Measurements from ENCODE around the gene SHROOM3.

Gene SHROOM3

DNA sequence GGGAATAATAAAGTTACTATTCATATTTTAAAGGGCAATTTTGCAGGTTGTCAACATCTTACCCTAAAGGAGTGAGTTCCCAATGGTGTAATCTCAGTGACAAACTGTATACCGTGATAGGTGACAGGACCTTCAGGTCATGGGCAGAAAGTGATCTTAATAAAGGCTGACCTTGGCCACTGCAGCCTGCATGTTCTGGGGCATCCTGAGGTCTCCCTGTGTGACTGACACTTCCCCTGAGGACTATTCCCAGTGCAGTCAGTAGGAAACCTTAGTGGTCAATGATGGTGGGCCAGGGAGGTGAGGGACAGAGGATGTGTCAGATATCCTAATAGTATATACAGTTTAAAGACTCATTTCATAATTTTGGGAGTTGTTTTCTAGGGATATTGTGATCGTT lies 137.2 kb downstream of the SHROOM3 start:
- no peak for DNase-seq

DNA sequence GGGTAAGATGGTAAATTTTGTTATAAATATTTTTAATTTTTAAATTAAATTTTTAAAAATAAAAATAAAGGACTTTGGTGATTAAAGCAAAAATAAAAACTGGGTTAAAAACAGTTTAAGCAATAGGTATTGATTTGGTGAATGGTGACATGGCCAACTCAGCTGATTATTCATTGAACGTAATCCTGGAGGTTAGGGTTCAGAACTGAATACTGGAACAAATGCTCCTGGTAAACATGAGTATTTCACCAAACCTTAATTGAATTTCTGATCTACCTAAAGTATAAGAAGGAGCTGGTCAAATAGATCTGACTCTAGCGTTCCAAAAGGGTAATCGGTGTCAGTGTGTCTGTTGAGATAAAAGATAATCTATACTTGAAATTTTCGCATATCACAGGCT lies 141.8 kb downstream of the SHROOM3 start:
- DNase-seq: no peak

DNA sequence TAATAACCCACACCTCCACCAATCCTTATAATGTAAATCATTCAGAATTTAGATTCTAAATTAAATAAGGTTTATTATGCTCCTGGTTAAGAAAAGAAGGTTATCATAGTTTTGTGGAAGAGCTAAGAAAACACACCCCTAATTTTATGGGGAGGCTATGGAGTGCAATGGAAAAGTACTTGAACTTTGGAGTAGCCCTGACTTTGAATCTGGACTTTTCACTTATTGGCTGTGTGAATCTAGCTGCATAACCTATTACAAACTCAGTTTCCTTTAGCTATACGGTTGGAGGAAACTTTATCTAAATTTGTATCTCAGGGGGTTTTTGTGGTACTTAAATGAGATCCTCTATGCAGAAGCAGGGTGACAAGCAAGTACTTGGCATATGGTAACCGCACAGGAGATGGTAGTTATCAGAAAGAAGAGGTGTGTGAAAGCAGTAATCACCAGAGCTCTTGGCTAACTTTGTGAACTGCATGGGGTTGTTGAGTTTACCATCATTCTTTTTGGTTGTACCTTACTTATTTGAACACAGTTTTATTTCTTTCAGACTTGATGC lies 143.1 kb downstream of the SHROOM3 start:
- no peak for DNase-seq

DNA sequence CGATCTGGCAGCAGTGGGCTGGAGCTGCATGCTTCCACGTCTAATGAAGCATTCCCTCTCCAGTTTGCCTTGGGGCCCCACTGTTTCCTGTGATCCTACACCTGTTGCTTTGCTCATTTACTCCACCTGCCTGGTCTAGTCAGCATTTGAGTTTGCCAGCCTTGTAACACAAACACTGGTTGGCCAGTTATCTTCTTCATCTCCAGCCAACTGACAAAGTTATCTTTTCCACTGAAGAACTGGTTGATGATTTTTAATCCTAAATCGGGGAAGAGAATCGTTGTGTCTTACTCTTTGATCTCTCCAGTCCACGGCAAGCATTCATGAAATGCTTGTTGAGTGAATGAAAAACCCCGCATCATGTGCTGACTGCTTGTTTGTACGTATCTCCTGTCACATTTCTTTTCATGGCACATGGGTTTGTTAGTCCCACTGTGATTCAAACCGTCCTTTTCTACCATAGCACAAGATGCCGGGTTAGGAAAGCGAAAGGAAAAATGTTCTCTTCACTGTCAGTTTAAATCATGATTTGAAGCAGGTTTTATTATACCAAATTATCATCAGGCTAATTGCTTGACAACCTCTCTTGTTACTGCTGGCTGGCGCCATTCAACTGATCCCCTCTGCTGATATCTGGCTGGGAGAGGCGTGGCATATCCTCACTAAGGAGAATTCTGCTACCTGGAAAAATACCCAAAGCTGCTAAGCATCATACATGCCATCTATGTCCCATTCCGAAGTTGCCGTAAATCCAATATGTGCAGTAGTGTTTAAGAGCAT lies 144.8 kb downstream of the SHROOM3 start:
- no peak for DNase-seq

DNA sequence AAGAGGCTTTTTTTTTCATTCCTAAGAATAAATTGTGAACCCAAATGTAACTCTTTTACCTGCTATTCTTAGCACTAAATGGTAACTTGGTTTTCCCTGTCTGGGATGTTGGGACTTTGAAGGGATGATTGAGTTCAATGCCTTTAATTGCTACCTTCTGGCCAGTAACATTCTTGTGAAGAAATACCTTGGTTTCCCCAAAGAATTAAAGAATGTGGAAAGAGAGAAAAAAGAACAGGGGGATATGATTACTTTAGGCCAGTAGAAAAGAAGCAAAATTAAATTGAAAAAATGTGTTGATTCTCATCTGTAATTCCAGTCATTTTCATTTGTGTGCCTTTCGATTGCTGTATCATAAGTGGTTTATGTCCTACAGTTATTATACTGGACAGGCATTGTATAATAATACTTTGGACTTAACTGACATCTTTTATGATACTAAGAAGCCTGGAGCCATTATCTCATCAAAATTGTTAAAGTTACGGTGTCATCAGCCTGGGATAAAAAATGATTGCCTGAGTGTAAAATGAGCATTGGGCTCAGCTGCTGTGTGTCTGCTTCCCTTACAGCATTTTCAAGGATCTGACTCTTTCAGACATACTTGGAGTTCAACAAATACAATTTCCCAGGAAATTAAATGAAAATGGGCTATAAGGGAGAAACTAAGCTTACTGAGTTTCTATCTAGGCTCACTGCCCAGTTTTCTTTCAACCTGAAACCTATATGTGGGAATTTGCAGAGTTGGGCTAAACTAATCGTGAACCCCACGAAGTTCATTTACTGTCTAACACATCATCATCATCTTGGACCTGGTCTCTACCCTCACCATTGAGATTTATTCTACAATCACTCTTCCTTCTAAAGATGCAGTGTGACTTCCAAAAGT lies 146.3 kb downstream of the SHROOM3 start:
- no peak for DNase-seq

DNA sequence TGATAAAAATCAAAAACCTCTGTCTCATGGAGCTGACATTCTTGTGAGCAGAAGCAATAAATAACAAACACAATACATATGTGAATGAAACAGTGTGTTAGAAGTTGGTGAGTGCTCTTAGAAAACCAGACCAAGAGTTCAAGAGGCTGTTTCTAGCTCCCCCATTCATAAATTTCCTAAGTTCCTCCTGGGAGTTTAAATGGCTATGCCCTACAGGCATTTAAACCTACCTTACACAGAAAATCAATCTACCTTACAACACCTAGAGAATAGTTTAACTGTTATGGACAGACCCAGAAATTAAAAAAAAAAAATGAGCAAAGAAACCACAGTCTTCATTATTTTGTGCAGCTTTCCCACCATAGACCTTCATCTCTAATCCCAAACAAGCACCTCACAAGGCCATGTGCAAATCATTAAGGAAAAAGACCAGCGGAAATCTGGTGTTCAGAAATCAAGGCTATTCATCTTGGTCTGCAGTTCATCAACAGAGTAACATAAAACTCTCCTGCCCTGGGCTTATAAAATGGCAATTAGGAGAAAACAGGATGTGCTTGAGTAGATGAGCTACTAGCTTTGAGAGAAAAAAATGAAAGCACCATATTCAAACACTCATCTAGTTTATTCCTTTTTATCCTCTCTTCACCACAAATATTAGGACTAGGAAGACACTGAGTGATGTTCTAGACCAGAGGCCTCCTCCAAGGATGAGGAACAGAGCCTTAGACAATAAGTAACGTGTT lies 147.2 kb downstream of the SHROOM3 start:
- no peak for DNase-seq

DNA sequence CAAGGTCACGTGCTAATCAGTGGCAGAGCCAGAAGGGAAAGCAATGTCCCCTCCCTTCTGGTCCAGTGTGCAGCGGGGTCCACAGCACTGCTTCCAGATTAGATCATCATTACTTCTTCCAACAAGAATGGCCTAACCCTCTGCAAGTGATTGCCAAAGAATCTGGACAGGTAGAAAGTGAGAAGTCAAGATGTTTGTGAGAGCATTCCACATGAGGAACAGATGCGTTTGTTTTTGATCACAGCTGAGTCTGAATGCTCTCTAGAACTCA lies 147.7 kb downstream of the SHROOM3 start:
- no peak for DNase-seq

DNA sequence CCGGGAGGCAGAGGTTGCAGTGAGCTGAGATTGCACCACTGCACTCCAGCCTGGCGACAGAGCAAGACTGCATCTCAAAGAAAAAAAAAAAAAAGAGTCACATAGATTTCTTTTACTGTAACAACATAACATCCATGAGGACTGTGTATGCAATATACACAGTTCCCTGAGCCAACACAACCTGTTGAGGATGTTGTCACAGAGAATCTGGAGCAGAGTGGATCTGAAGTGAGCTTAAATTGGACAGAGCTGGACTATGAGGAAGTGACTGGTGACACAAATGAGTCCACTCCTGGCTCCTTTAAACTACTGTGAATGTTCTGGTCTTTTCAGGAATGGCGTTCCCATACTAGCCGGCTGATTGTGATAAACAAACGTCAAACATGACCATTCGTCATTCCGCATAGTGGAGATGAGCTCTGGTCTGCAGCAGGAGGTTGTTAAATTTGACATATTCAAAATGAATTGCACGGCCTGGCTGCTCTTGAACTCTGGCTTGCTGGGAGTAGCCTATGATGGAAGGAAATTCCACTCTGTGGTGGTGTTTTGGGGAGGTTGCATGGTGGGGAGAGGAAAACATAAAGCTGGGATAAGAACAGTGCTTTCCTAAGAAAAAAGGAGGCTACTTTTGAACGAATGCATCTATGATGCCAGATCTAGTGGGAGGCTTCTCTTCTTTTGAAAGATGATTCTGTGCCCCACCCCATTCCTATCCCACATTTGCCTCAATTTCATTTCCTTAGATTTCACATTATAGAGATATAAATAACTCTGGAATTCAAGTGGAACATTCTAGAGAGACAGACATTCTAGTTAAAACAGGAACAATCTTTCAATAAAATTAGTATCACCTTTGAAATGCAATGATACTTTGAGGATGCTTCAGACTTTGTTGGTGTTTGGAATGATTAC lies 149.5 kb downstream of the SHROOM3 start:
- no peak for DNase-seq

DNA sequence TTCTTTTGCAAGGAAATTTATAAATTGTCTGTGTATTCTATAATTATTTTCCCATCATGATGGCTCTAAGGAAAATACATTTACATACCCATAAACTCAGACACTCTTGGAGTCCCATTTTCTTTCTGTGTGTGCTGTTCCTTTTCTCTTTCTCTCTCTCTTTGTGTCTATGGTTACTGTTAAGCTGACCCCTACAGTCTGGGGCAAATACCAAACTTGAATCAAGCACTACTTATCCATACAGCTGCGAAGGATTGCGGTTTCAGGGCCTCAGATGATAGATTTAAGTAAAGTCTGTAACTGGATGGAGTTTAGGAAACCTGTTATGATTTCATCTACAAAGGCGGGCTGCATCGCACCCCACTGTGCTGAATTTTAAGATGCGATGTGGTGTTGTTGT lies 150.2 kb downstream of the SHROOM3 start:
- no peak for DNase-seq

DNA sequence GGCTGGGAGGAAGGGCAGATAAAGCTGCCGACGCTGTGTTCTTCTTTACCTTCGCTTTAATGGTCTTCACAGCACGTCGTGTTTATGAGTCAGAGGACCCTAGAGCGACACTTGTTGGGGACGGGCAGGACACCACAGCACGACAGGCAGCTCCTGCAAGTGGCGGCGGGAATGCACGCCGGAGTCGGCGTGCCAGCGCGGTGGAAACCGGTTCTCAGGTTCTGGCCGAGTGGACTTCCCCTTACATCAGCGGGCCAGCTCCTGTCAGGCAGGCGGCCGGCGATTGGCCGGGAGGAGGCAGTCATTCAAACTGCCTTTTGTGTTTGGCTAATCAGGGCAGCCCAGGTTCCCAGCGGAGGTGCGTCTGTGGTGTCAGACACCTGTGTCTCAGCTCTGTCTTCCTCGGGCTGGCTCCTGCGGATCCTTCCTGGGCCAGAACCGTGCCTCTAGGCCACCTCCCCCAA lies 150.9 kb downstream of the SHROOM3 start:
- peak; percentile 4 for DNase-seq

DNA sequence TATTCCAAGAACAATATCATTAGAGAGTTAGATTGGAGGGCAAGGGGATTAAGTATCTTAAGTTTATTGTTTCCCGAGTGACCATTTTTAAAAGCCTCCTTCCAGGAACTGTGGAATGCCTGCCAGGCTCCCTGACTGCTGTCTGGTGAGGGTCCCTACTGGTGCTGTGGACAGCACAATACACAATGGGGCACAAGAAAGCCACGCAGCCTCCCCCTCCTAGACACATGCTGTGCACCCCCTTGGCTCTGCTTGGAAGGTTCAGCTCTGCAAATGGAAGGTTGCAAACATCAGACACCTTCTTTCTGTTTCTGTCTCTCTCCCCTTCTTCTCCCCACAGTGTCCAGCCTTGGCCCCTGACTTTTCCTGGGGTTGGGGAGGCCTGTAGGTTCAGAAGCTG lies 153.2 kb downstream of the SHROOM3 start:
- DNase-seq: no peak

DNA sequence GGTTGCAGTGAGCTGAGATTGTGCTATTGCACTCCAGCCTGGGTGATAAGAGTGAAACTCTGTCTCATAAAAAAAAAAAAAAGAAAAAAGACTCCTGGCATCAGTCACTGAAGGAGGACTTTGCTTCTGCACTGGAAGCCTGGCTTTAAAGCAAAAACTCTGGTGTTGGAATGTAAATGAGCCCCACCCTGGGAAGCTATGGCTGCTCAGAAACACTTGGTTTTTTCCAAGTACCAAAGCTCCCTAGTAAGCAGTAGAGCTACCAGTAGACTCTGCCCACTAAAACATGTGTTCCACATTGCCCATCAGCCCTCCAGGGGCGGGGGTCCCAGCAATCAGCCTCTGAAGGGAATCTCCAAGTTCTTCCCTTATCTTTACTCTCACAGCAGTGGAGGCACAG lies 154.4 kb downstream of the SHROOM3 start:
- no peak for DNase-seq

DNA sequence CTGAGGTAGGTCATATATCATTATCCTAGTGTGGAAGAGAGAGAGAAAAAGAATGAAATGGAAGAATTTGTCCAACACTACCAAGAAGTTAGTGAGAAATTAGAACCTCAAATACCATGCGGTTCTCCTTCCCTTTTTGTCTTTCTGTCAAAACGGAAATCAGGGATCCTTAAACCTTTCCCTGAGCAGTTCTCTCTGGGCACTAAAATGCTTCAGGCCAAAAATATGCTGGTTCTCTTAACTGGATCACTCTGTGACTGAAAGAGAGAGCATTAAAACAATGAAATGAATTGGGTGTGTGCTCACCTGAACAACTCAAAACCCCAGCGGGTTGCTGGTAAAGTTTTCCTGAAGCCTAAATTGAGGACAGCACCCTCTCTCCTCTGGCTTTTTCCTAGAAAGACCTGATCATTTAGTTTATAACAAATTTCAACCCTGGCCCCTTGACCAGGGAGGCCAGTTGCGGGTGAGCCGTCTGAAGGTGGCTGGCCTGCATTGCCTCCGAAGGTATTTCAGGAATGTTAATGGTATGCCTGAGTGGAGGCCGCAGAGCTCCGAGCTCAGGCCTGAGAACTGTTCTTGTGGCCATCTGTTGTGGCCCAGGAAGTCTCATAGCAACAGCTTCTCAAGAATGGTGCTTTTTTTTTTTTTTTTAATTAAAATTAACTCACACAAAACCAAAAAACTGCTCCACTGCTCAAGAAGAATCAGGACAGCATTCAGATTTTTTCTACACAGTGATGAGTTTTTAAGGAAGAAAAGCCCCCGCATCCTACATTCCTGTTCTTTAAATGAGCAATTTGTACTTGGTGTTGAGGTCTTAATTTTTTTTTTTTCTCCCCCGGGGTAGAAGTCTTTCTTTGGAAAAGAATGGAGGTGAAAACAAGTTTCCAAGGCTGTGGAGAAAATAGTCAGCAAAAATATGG lies 155.1 kb downstream of the SHROOM3 start:
- no peak for DNase-seq

DNA sequence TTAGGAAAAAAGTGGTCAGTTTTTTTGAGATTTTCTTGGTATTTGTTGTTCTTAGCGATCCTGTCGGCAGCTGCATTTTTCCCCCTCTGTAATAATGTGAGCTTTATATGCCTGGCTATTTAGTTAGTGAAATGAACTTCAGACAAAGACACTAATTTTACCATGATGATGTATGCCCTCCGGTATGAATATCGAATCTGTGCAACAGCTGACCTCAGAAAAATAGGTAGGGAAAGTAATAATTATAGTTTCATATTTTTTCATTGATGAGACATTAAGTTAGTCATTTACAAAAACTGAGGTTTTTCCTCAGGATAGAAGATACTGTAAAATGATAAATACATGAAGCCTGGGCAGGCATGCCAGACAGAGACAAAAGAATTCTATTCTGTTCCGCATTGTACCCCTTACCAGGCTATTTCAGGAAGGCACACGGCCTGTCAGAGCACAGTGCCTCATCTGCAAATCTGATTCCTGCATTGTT lies 155.8 kb downstream of the SHROOM3 start:
- no peak for DNase-seq

DNA sequence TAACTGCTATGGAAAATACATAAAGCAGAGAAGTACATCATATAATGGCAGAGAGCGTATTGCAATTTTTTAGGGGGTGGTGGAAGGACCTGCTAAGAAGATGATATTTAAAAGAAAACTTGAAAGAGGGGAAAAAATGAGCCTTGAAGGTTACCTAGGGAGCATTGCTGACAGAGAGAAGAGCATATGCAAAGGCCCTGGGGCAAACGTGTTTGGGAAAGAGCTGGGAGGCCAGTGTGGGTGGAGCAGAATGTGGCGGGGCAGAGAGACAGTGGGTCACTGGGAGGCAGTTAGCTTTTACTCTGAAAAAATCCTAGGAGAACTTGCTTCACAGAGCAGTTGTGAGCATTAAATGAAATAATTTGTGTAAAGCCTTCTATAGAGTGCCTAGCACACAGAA lies 157.0 kb downstream of the SHROOM3 start:
- DNase-seq: no peak

DNA sequence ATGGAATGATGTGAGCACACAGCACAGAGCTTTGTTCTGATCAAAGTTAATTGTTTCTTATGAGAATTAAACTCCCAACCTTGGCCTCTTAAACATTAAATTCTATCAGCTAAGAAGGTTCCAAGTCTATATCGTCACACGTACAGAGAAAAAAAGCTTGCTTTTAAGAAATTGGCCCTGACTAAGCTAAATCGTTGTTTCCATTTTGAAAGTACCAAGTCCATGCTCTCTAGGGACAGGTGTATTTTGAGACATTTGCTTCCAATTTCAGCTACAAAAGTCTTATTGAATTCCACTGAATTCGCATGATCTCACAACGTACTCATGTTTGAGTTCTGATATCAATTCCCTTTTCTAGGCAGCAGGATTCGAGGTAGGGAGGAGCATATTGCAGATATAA lies 157.4 kb downstream of the SHROOM3 start:
- no peak for DNase-seq

DNA sequence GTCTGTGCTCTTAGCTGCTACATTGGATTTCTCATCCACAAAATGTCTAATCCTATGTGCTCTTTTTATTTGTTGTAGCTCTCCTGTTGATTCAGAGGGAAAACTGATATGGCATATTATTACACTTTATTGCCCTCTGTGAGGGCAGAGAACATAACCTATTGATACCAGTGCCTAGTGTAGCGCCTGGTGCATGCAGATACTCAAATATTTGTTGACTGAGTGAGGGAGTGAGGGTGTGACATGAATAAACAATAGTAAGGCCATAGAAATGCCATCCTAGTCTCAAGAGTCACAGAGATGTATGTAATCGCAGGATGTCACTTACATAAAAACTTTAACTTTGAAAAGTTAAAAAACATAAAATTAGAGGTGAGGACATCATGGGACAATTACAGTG lies 159.1 kb downstream of the SHROOM3 start:
- no peak for DNase-seq

DNA sequence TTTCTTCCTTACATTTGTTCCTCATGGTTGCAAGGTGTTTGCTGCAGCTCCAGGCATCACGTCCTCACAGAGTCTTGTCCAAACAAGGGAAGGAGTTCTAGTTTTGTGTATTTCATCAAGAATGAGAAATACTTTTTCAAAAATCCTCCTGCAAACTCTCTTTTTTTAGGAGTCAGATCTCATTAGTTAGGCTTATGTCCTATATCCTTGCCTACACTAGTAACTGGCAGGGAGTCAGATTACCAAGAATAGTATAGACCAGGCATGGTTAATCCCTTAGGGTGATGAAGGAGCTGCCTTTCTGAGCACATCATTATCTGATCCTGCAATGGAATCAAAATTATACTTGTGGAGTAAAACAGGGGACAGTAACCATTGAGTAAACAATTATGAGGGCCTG lies 160.4 kb downstream of the SHROOM3 start:
- DNase-seq: no peak

DNA sequence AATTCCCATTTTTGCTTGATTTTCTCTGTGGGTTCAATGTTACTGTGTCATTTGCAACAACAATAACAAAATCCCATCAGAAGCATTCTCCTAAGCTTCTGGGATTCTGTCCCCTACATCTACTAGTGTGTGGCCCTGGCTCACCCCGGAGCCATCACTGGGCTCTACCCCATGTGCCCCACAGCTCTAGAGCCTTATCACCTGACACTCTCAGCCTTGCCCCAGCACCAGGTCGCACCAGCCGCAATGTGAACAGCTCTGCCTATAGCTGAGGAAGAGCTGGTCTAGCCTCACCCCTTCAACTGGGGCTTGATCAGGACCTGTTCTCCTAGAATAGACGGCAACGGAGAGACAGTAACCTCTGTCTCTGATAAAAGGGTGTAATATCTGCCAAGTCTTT lies 161.7 kb downstream of the SHROOM3 start:
- DNase-seq: no peak

DNA sequence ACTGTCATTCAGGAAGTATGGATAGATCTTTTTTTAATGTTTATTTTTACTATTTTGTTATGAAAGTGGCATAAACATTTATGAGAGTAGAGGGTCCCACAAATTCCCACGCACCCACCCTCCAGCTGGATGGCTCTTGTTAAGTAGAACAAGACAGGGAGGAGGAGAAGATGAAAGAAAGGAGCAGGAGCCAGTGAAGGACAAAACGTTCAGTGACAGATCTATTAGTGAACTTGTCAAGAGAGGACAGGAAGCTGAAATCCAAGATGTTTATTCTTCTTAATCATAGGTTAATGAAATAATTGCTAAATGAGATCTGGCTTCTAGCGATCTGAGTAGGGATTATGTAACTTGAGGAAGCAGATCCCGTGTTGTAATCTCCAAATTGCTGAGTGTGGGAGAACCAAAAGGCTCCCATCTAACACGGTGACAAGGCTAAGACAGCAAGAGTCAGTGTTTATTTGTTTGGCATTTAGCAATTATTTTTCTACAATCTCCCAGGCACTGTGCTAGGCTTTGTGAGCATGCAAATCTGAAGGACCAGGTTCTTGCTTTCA lies 162.5 kb downstream of the SHROOM3 start:
- no peak for DNase-seq

DNA sequence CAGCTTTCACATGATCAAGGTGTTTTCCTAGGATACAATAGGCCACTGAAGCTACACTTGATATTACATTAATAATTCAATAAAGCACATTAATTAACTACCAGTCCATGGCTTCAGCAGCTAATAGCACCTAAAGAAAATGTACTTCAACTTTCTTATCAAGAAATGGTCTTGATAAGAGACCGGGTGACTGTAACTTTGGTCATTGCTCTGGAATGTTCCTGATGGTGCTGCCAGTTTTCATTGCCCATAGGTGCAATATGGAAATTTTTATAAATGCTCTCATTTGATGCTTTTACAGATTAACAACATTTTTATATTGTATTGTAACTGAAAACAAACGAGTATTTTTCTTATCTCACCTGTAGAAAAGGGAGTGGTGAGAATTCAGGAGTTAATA lies 165.4 kb downstream of the SHROOM3 start:
- no peak for DNase-seq
